GM12878 (cell line): ENCODE results near the gene MFSD12. TPM values are rescaled to one million over a fixed set of nuclear protein-coding genes. Genes with fewer than 3 reads are reported as not detected.

Experiments
- polyA plus RNA-seq, 11 experiments: library from polyadenylated mRNA; depleted of rRNA in 4 of 11; unstranded in 6 of 11; stranded (reverse) in 5 of 11; fragments of >200 nt; fragmentation: Nextera tagmentation in 4 of 11; fragmentation: Illumina TruSeq in 1 of 11; extraction: Ambion mirVana in 4 of 11; extraction: Trizol in 1 of 11; gene quantifications; 1 replicate in 1 of 11; 2 replicates in 10 of 11; pipeline versions ENCODE4 v1.2.1 to v1.2.3, GENCODE V29; 2011 to 2016; ENCODE audit warnings: inconsistent platforms in 2 of 11, missing spikeins in 2 of 11, low read depth in 1 of 11
- small RNA-seq: library from RNA; depleted of rRNA; stranded (forward); fragments of <200 nt; gene quantifications from one replicate; pipeline ENCODE3, GENCODE V24; 2014
- total RNA-seq, 4 experiments: library from RNA; depleted of rRNA in 3 of 4; stranded (reverse); fragments of >200 nt in 3 of 4; fragmentation: Illumina TruSeq in 1 of 4; extraction: Trizol in 1 of 4; gene quantifications; 2 replicates each; pipeline versions ENCODE4 v1.2.1 to v1.2.3, GENCODE V29; 2013 to 2021

MFSD12 gene
- total and polyA plus RNA-seq, 10 of the 15 experiments (the other 5 are each of a cell fraction or from before 2014, with no cell fraction given): 0.58 to 65.9 (median 16.8) TPM

Small RNAs within 50 kb of the gene (small RNA-seq; reads per million reads assigned to genes)
- gene AC005786.1: not detected
- gene RF00212: not detected

Other genes with a start within 250 kb of the MFSD12 start
Only the 7 nearest of the 16 such genes appear.
- 20.2 and 25.4 TPM in 2 replicates for gene DOHH, start 56.9 kb downstream of the MFSD12 start, total RNA-seq (2014; rRNA removed)
- 2.6 and 3.0 TPM in 2 replicates for gene DOHH, start 56.9 kb downstream of the MFSD12 start, total RNA-seq (2014; rRNA removed; fragmentation: Illumina TruSeq; extraction: Trizol)
- gene DOHH, start 56.9 kb downstream of the MFSD12 start, total RNA-seq (2021): 17.7 and 19.3 TPM in 2 replicates
- gene DOHH, start 56.9 kb downstream of the MFSD12 start, polyA plus RNA-seq (2011; rRNA removed): 1.8 and 4.0 TPM in 2 replicates
- gene DOHH, start 56.9 kb downstream of the MFSD12 start, polyA plus RNA-seq (2014; fragmentation: Illumina TruSeq; extraction: Trizol): 0.22 and 0.48 TPM in 2 replicates
- gene DOHH, start 56.9 kb downstream of the MFSD12 start, polyA plus RNA-seq (2014; fragmentation: Nextera tagmentation; extraction: Ambion mirVana): under 1 TPM; 0.11 to 0.38 TPM
- 19.7 and 24.6 TPM in 2 replicates for gene DOHH, start 56.9 kb downstream of the MFSD12 start, polyA plus RNA-seq (2014; rRNA removed)
- gene DOHH, start 56.9 kb downstream of the MFSD12 start, polyA plus RNA-seq (2016; fragmentation: Nextera tagmentation; extraction: Ambion mirVana): 10 to 100 TPM; 23.5 to 28.6 TPM
- 30.6 and 35.1 TPM in 2 replicates for gene FZR1, start 51.3 kb downstream of the MFSD12 start, total RNA-seq (2014; rRNA removed)
- gene FZR1, start 51.3 kb downstream of the MFSD12 start, total RNA-seq (2014; rRNA removed; fragmentation: Illumina TruSeq; extraction: Trizol): 9.6 and 12.3 TPM in 2 replicates
- 42.8 and 44.2 TPM in 2 replicates for gene FZR1, start 51.3 kb downstream of the MFSD12 start, total RNA-seq (2021)
- gene FZR1, start 51.3 kb downstream of the MFSD12 start, polyA plus RNA-seq (2011; rRNA removed): 13.0 and 28.1 TPM in 2 replicates
- 2.2 and 15.4 TPM in 2 replicates for gene FZR1, start 51.3 kb downstream of the MFSD12 start, polyA plus RNA-seq (2014; fragmentation: Illumina TruSeq; extraction: Trizol)
- gene FZR1, start 51.3 kb downstream of the MFSD12 start, polyA plus RNA-seq (2014; fragmentation: Nextera tagmentation; extraction: Ambion mirVana): under 1 TPM; 0.11 to 0.55 TPM
- gene FZR1, start 51.3 kb downstream of the MFSD12 start, polyA plus RNA-seq (2014; rRNA removed): 30.8 and 46.7 TPM in 2 replicates
- 10 to 100 TPM; 33.5 to 36.2 TPM for gene FZR1, start 51.3 kb downstream of the MFSD12 start, polyA plus RNA-seq (2016; fragmentation: Nextera tagmentation; extraction: Ambion mirVana)
- gene TEKTIP1, start 18.4 kb downstream of the MFSD12 start, total RNA-seq (2014; rRNA removed): not detected in 2 replicates
- gene TEKTIP1, start 18.4 kb downstream of the MFSD12 start, total RNA-seq (2014; rRNA removed; fragmentation: Illumina TruSeq; extraction: Trizol): not detected in 2 replicates
- gene TEKTIP1, start 18.4 kb downstream of the MFSD12 start, total RNA-seq (2021): 1.7 and 2.6 TPM in 2 replicates
- gene TEKTIP1, start 18.4 kb downstream of the MFSD12 start, polyA plus RNA-seq (2011; rRNA removed): 0.18 TPM in 1 of 2 replicates, not detected in the other
- gene TEKTIP1, start 18.4 kb downstream of the MFSD12 start, polyA plus RNA-seq (2014; fragmentation: Illumina TruSeq; extraction: Trizol): not detected in 2 replicates
- not detected for gene TEKTIP1, start 18.4 kb downstream of the MFSD12 start, polyA plus RNA-seq (2014; fragmentation: Nextera tagmentation; extraction: Ambion mirVana)
- gene TEKTIP1, start 18.4 kb downstream of the MFSD12 start, polyA plus RNA-seq (2014; rRNA removed): 0.69 and 1.1 TPM in 2 replicates
- under 1 TPM; 0.45 to 0.60 TPM for gene TEKTIP1, start 18.4 kb downstream of the MFSD12 start, polyA plus RNA-seq (2016; fragmentation: Nextera tagmentation; extraction: Ambion mirVana)
- 62.9 and 68.5 TPM in 2 replicates for gene HMG20B, start 15.4 kb upstream of the MFSD12 start, total RNA-seq (2014; rRNA removed)
- gene HMG20B, start 15.4 kb upstream of the MFSD12 start, total RNA-seq (2014; rRNA removed; fragmentation: Illumina TruSeq; extraction: Trizol): 21.8 and 22.5 TPM in 2 replicates
- 80.9 and 86.4 TPM in 2 replicates for gene HMG20B, start 15.4 kb upstream of the MFSD12 start, total RNA-seq (2021)
- 22.7 and 30.4 TPM in 2 replicates for gene HMG20B, start 15.4 kb upstream of the MFSD12 start, polyA plus RNA-seq (2011; rRNA removed)
- gene HMG20B, start 15.4 kb upstream of the MFSD12 start, polyA plus RNA-seq (2014; fragmentation: Illumina TruSeq; extraction: Trizol): 7.8 and 12.9 TPM in 2 replicates
- gene HMG20B, start 15.4 kb upstream of the MFSD12 start, polyA plus RNA-seq (2014; fragmentation: Nextera tagmentation; extraction: Ambion mirVana): 1 to 10 TPM in 1 of 2 experiments, under 1 TPM in 1; 0.37 to 1.8 TPM
- gene HMG20B, start 15.4 kb upstream of the MFSD12 start, polyA plus RNA-seq (2014; rRNA removed): 92.7 and 104 TPM in 2 replicates
- gene HMG20B, start 15.4 kb upstream of the MFSD12 start, polyA plus RNA-seq (2016; fragmentation: Nextera tagmentation; extraction: Ambion mirVana): 10 to 100 TPM; 63.6 to 69.1 TPM
- not detected in 2 replicates for gene GIPC3, start 27.9 kb upstream of the MFSD12 start, total RNA-seq (2014; rRNA removed)
- gene GIPC3, start 27.9 kb upstream of the MFSD12 start, total RNA-seq (2014; rRNA removed; fragmentation: Illumina TruSeq; extraction: Trizol): not detected in 2 replicates
- not detected in 2 replicates for gene GIPC3, start 27.9 kb upstream of the MFSD12 start, total RNA-seq (2021)
- not detected in 2 replicates for gene GIPC3, start 27.9 kb upstream of the MFSD12 start, polyA plus RNA-seq (2011; rRNA removed)
- not detected in 2 replicates for gene GIPC3, start 27.9 kb upstream of the MFSD12 start, polyA plus RNA-seq (2014; fragmentation: Illumina TruSeq; extraction: Trizol)
- gene GIPC3, start 27.9 kb upstream of the MFSD12 start, polyA plus RNA-seq (2014; fragmentation: Nextera tagmentation; extraction: Ambion mirVana): not detected
- not detected in 2 replicates for gene GIPC3, start 27.9 kb upstream of the MFSD12 start, polyA plus RNA-seq (2014; rRNA removed)
- not detected for gene GIPC3, start 27.9 kb upstream of the MFSD12 start, polyA plus RNA-seq (2016; fragmentation: Nextera tagmentation; extraction: Ambion mirVana)
- not detected in 2 replicates for gene TBXA2R, start 49.3 kb upstream of the MFSD12 start, total RNA-seq (2014; rRNA removed)
- gene TBXA2R, start 49.3 kb upstream of the MFSD12 start, total RNA-seq (2014; rRNA removed; fragmentation: Illumina TruSeq; extraction: Trizol): not detected in 2 replicates
- not detected in 2 replicates for gene TBXA2R, start 49.3 kb upstream of the MFSD12 start, total RNA-seq (2021)
- gene TBXA2R, start 49.3 kb upstream of the MFSD12 start, polyA plus RNA-seq (2011; rRNA removed): 0.03 TPM in 1 of 2 replicates, not detected in the other
- 0.03 TPM in 1 of 2 replicates, not detected in the other for gene TBXA2R, start 49.3 kb upstream of the MFSD12 start, polyA plus RNA-seq (2014; fragmentation: Illumina TruSeq; extraction: Trizol)
- not detected for gene TBXA2R, start 49.3 kb upstream of the MFSD12 start, polyA plus RNA-seq (2014; fragmentation: Nextera tagmentation; extraction: Ambion mirVana)
- 0.10 TPM in 1 of 2 replicates, not detected in the other for gene TBXA2R, start 49.3 kb upstream of the MFSD12 start, polyA plus RNA-seq (2014; rRNA removed)
- not detected for gene TBXA2R, start 49.3 kb upstream of the MFSD12 start, polyA plus RNA-seq (2016; fragmentation: Nextera tagmentation; extraction: Ambion mirVana)
- 26.4 and 29.5 TPM in 2 replicates for gene CACTIN, start 69.2 kb upstream of the MFSD12 start, total RNA-seq (2014; rRNA removed)
- 9.3 and 12.5 TPM in 2 replicates for gene CACTIN, start 69.2 kb upstream of the MFSD12 start, total RNA-seq (2014; rRNA removed; fragmentation: Illumina TruSeq; extraction: Trizol)
- 28.9 and 31.4 TPM in 2 replicates for gene CACTIN, start 69.2 kb upstream of the MFSD12 start, total RNA-seq (2021)
- gene CACTIN, start 69.2 kb upstream of the MFSD12 start, polyA plus RNA-seq (2011; rRNA removed): 5.3 and 12.6 TPM in 2 replicates
- gene CACTIN, start 69.2 kb upstream of the MFSD12 start, polyA plus RNA-seq (2014; fragmentation: Illumina TruSeq; extraction: Trizol): 1.9 and 4.7 TPM in 2 replicates
- 1 to 10 TPM in 1 of 2 experiments, under 1 TPM in 1; 0.40 to 1.4 TPM for gene CACTIN, start 69.2 kb upstream of the MFSD12 start, polyA plus RNA-seq (2014; fragmentation: Nextera tagmentation; extraction: Ambion mirVana)
- gene CACTIN, start 69.2 kb upstream of the MFSD12 start, polyA plus RNA-seq (2014; rRNA removed): 25.8 and 32.6 TPM in 2 replicates
- 10 to 100 TPM; 11.7 to 14.6 TPM for gene CACTIN, start 69.2 kb upstream of the MFSD12 start, polyA plus RNA-seq (2016; fragmentation: Nextera tagmentation; extraction: Ambion mirVana)